Measurements from ENCODE around the gene KMO. TPM values are rescaled to one million over a fixed set of nuclear protein-coding genes. Genes with fewer than 3 reads are reported as not detected.

KMO gene
- total and polyA plus RNA-seq, 4 donors, result 10.2 to 37.3 (median 19.6) TPM

DNA sequence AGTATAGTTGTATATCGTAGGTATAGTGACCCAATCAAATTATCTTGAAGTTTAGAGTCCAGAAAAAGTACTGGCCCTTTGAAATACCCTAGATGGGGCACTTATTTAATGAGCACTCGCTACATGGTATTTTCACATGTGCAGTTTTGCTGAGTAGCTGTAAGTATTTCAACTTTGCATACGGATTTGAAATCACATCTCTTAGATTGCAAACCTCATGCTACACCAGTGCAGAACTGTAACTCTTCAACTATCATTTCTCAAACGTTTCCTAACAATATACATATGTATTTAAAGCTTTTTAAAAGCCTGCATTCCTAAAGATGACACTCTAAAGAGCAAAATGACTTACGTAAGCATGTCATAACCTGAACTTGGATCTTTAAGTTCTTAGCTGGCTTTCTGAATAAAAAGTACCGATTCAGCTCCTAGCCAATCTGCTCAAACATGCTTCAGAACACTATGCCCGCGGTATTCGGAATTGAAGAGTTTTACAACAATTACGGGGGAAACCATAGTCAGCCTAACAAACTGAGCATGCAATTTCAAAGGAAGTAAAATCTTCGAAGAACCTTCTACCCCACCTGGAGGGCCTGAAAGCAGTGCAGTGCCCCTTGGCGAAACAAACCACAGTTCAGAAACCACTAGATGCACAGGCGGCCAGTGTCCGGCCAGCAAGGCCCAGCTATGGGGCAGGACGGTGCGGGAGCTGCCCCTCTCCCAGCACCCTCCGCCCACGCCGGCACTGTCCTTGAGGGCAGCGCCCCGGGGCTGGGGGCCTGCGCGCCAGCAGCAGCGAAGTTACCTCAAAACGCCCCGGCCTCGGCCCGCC is 13.5 kb upstream of the KMO start:
- Histone ChIP-seq H3K9ac (ENCODE audit: low read depth in 1 of 2, low read length in 2 of 2) (peak overlapping the region; percentile 89 to 90), H3K4me1 (ENCODE audit: control insufficient read depth in 4 of 4, insufficient read depth in 4 of 4, low read length in 3 of 4) (peaks cover 3 to 47% (median 12%) of the 10 kb centered on the region in 4 donors)
- 2% methylated on average over 28 of the region's 28 CpGs for WGBS

More for the DNA sequence above, 13.5 kb upstream of the KMO start:
- Histone ChIP-seq H3K9me3 (ENCODE audit: control insufficient read depth in 4 of 4, low read length in 3 of 4) (no peaks in the 10 kb centered on the region), H3K27me3 (ENCODE audit: control insufficient read depth in 4 of 4, insufficient read depth in 4 of 4, low read length in 3 of 4) (no peaks in the 10 kb centered on the region), H3K36me3 (ENCODE audit: control insufficient read depth in 4 of 4, insufficient read depth in 3 of 4, low read depth in 1 of 4, low read length in 3 of 4) (peaks cover 0 to 11% (median 3%) of the 10 kb centered on the region in 4 donors), H3K27ac (ENCODE audit: low read depth in 1 of 2, low read length in 2 of 2) (peak overlapping the region; percentile 86 to 96), H3K4me3 (ENCODE audit: low read depth in 1 of 3, low read length in 3 of 3) (peak overlapping the region; percentile 59 to 95 (median 90))
- TF ChIP-seq, protein P1, sequence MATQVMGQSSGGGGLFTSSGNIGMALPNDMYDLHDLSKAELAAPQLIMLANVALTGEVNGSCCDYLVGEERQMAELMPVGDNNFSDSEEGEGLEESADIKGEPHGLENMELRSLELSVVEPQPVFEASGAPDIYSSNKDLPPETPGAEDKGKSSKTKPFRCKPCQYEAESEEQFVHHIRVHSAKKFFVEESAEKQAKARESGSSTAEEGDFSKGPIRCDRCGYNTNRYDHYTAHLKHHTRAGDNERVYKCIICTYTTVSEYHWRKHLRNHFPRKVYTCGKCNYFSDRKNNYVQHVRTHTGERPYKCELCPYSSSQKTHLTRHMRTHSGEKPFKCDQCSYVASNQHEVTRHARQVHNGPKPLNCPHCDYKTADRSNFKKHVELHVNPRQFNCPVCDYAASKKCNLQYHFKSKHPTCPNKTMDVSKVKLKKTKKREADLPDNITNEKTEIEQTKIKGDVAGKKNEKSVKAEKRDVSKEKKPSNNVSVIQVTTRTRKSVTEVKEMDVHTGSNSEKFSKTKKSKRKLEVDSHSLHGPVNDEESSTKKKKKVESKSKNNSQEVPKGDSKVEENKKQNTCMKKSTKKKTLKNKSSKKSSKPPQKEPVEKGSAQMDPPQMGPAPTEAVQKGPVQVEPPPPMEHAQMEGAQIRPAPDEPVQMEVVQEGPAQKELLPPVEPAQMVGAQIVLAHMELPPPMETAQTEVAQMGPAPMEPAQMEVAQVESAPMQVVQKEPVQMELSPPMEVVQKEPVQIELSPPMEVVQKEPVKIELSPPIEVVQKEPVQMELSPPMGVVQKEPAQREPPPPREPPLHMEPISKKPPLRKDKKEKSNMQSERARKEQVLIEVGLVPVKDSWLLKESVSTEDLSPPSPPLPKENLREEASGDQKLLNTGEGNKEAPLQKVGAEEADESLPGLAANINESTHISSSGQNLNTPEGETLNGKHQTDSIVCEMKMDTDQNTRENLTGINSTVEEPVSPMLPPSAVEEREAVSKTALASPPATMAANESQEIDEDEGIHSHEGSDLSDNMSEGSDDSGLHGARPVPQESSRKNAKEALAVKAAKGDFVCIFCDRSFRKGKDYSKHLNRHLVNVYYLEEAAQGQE (IDR thresholded peaks at IDR 0.05), result no peak
- TF ChIP-seq TAF1 (conservative IDR thresholded peaks at IDR 0.05), result no peak
- TF ChIP-seq EGR1 (IDR thresholded peaks at IDR 0.05; ENCODE audit: low read depth in 2 of 2), result no peak
- TF ChIP-seq, protein P2, sequence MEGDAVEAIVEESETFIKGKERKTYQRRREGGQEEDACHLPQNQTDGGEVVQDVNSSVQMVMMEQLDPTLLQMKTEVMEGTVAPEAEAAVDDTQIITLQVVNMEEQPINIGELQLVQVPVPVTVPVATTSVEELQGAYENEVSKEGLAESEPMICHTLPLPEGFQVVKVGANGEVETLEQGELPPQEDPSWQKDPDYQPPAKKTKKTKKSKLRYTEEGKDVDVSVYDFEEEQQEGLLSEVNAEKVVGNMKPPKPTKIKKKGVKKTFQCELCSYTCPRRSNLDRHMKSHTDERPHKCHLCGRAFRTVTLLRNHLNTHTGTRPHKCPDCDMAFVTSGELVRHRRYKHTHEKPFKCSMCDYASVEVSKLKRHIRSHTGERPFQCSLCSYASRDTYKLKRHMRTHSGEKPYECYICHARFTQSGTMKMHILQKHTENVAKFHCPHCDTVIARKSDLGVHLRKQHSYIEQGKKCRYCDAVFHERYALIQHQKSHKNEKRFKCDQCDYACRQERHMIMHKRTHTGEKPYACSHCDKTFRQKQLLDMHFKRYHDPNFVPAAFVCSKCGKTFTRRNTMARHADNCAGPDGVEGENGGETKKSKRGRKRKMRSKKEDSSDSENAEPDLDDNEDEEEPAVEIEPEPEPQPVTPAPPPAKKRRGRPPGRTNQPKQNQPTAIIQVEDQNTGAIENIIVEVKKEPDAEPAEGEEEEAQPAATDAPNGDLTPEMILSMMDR (IDR thresholded peaks at IDR 0.05; ENCODE audit: low read depth, low read length, missing input control), result no peak
- peak in 1 of 2 donors; percentile 13 for TF ChIP-seq HNF4A (conservative IDR thresholded peaks at IDR 0.05)
- TF ChIP-seq JUND (IDR thresholded peaks at IDR 0.05), result no peak
- no peak for TF ChIP-seq ZBTB33 (IDR thresholded peaks at IDR 0.05)
- no peak for TF ChIP-seq HNF4G (IDR thresholded peaks at IDR 0.05)
- TF ChIP-seq YY1 (IDR thresholded peaks at IDR 0.05), result peak; percentile 25
- TF ChIP-seq FOXA1 (IDR thresholded peaks at IDR 0.05), result no peak
- peak; percentile 47 for DNase-seq (ENCODE audit: low spot score)
